Stimulated activated memory B cell treated with anti-CD40 and anti-IgM and Interleukin-4, amounts not matched to agents 10 μg/mL and 1 μg/mL and 100 μg/mL, for 72 hours (primary cell): Measurements from ENCODE around the gene ST6GALNAC4.

ENCODE experiments used
- ATAC-seq: fragments of 150-1000 bp; cut with Tn5 transposase; 2 replicates; pipeline ENCODE4 v1.10.0; 2021
- H3K27ac Mint-ChIP-seq: one replicate; pipeline ENCODE4 v1.8.0; 2022; ENCODE audit warnings: mild to moderate bottlenecking, mixed read lengths
- H3K27me3 Mint-ChIP-seq: one replicate; pipeline ENCODE4 v1.8.0; 2022; ENCODE audit warnings: mixed read lengths
- H3K36me3 Mint-ChIP-seq: one replicate; pipeline ENCODE4 v1.8.0; 2022; ENCODE audit warnings: mixed read lengths
- H3K4me1 Mint-ChIP-seq: one replicate; pipeline ENCODE4 v1.8.0; 2022; ENCODE audit warnings: mixed read lengths
- H3K4me3 Mint-ChIP-seq: one replicate; pipeline ENCODE4 v1.8.0; 2022; ENCODE audit warnings: mild to moderate bottlenecking, moderate library complexity, mixed read lengths
- H3K9me3 Mint-ChIP-seq: one replicate; pipeline ENCODE4 v1.8.0; 2022; ENCODE audit warnings: mixed read lengths

The ST6GALNAC4 gene

DNA sequence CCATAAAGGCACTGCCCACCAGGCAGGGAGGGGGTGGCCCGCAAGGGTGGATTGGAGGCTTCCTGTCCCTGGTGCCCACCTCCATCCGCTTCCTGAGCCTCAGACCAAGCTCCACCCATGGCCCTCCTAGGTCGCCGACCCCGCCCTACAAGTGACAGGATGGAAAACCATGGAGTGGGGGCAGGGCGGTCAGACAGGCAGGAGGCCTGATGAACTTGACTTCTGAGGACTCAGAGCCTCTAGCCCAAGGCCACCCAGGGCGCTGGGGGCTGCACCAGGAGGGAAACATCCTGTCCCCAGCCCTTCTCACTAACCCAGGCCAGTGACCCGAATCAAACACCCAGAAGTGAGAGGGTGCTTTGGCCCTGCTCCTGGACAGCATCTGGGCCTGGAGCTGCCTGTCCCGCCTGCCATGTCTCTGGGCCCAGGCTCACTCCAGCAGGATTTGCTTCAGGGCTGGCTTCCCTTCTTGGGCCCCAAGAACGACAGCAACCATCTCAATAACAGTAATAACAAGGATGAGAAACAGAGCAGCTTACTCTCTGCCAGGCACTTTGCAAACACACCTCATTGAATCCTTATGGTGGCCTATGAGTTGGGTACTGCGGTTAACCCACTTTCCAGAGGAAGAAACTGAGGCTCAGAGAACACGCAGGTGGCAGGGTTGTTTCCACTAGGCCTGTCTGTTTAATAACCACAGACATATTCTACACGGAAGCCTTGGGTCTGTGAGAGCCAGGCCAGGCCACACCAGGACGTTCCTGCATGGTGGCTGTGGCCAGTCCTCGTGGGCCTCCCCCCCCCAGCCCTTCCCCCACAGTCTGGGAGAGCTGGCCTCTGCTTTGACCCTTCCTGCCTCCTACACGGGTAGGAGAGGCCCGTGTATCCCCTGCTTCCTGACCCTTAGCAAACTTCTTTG is 13.0 kb downstream of the ST6GALNAC4 start:
- ATAC-seq: peak; percentile 54
- Mint-ChIP-seq H3K36me3 (peaks cover 10% of the 10 kb centered on the region), H3K4me1 (peaks cover 70% of the 10 kb centered on the region)

DNA sequence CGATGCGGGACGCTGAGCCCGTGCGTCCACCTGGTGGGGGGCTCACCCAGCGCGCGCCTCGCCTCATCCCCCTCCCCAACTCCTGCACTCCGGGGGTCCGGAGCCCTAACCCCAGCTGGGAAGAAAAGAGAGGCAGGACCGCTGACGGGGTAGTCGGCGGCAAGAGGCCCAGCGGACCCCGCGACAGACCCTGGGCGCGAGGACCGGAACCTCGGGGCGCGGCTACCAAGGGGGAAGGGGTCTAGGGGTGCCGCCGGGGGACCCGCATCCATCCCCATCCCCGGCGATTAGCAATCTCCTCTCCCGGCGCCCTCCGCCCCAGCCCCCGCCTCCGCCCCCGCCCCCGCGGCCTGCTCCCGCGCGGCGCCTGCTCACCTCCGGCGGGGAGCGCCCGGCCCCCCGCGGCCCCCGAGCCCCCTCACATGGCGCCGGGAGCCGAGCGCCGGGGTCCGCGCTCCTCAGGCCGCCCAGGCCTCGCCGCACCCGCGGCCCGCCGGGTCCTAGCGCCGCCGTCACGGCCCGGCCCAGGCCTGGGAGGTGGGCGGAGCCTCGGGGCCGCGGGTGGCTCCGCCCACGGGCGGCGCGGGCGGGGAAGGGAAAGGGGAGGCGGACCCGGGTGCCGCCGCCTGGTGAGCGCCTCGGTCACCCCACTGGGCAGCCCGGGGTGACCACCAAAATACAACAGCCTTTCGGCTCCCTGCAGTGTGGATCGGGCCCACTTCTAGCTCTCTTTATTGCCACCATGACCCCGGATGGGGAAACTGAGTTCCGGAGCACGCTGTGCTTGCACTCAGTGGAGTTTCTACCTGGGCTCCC is 17.5 kb downstream of the ST6GALNAC4 start, which contains the start of gene ST6GALNAC6:
Gene ST6GALNAC6 (minus strand): TSS at position 476 of the 816 bp plus-strand sequence. CDS start 1,622 bp downstream, outside the sequence.
- H3K36me3 Mint-ChIP-seq: peaks cover 34% of the 10 kb centered on the region
- peaks cover 64% of the 10 kb centered on the region for H3K4me1 Mint-ChIP-seq
- H3K9me3 Mint-ChIP-seq: no peaks in the 10 kb centered on the region
- H3K27me3 Mint-ChIP-seq: no peaks in the 10 kb centered on the region
- peak within 1 kb of the TSS; percentile 85 for H3K27ac Mint-ChIP-seq
- peak; percentile 89 for ATAC-seq
- peak within 1 kb of the TSS; percentile 88 for H3K4me3 Mint-ChIP-seq

More for the DNA sequence above, 13.0 kb downstream of the ST6GALNAC4 start:
- Mint-ChIP-seq H3K4me3 (peak overlapping the region; percentile 88), H3K27me3 (no peaks in the 10 kb centered on the region), H3K9me3 (no peaks in the 10 kb centered on the region), H3K27ac (peak overlapping the region; percentile 99)

- Mint-ChIP-seq H3K36me3 (peaks cover 42% of the 10 kb centered on the region), H3K27ac (peak overlapping the region; percentile 85), H3K9me3 (no peaks in the 10 kb centered on the region), H3K4me1 (peaks cover 58% of the 10 kb centered on the region), H3K27me3 (no peaks in the 10 kb centered on the region), H3K4me3 (peak overlapping the region; percentile 85)
- ATAC-seq: peak; percentile 29
Measured at GRCh38 chr9:127898433-127899127, 18.3 kb downstream of the ST6GALNAC4 start.

- Mint-ChIP-seq H3K36me3 (peaks cover 55% of the 10 kb centered on the region), H3K9me3 (no peaks in the 10 kb centered on the region), H3K4me1 (peaks cover 54% of the 10 kb centered on the region), H3K4me3 (peak overlapping the region; percentile 29), H3K27ac (no peak overlapping the region), H3K27me3 (no peaks in the 10 kb centered on the region)
- peak; percentile 39 for ATAC-seq
Measured at GRCh38 chr9:127897193-127897692, 19.6 kb downstream of the ST6GALNAC4 start.

GRCh38 chr9:127896395-127897192 is 20.2 kb downstream of the ST6GALNAC4 start:
- no peaks in the 10 kb centered on the region for H3K27me3 Mint-ChIP-seq
- H3K36me3 Mint-ChIP-seq: peaks cover 58% of the 10 kb centered on the region
- H3K9me3 Mint-ChIP-seq: no peaks in the 10 kb centered on the region
- peaks cover 48% of the 10 kb centered on the region for H3K4me1 Mint-ChIP-seq
- ATAC-seq: no peak
- no peak overlapping the region for H3K27ac Mint-ChIP-seq
- no peak overlapping the region for H3K4me3 Mint-ChIP-seq

GRCh38 chr9:127895811-127896210 is 21.0 kb downstream of the ST6GALNAC4 start:
- no peak overlapping the region for H3K27ac Mint-ChIP-seq
- ATAC-seq: no peak
- H3K27me3 Mint-ChIP-seq: no peaks in the 10 kb centered on the region
- no peak overlapping the region for H3K4me3 Mint-ChIP-seq
- H3K9me3 Mint-ChIP-seq: no peaks in the 10 kb centered on the region
- H3K4me1 Mint-ChIP-seq: peaks cover 40% of the 10 kb centered on the region
- peaks cover 63% of the 10 kb centered on the region for H3K36me3 Mint-ChIP-seq

- ATAC-seq: no peak
- H3K27me3 Mint-ChIP-seq: no peaks in the 10 kb centered on the region
- no peaks in the 10 kb centered on the region for H3K9me3 Mint-ChIP-seq
- peaks cover 26% of the 10 kb centered on the region for H3K4me1 Mint-ChIP-seq
- H3K4me3 Mint-ChIP-seq: no peak overlapping the region
- H3K36me3 Mint-ChIP-seq: peaks cover 75% of the 10 kb centered on the region
- H3K27ac Mint-ChIP-seq: no peak overlapping the region
Measured at GRCh38 chr9:127893392-127893791, 23.4 kb downstream of the ST6GALNAC4 start.

DNA sequence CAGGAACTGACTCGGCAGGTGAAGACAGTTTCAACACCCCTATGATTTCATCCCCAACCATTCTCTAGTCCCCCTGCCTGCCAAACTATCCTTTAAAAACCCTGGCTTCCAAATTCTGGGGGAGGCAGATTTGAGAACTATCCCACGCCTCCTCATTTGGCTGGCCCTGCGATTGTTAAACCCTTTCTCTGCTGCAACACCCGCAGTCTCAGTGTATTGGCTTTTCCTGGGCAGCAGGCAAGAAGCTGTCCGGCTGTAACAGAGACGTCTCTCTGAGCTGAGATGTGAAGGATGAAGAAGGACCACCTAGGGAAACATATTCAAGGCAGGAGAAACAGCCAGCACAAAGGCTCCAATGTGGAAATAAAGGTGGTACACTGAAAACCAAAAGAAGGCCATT is 24.0 kb downstream of the ST6GALNAC4 start:
- Mint-ChIP-seq H3K36me3 (peaks cover 77% of the 10 kb centered on the region), H3K4me1 (peaks cover 22% of the 10 kb centered on the region), H3K27me3 (no peaks in the 10 kb centered on the region), H3K4me3 (no peak overlapping the region), H3K9me3 (no peaks in the 10 kb centered on the region), H3K27ac (no peak overlapping the region)
- no peak for ATAC-seq

- no peak for ATAC-seq
- no peak overlapping the region for H3K4me3 Mint-ChIP-seq
- H3K4me1 Mint-ChIP-seq: peaks cover 27% of the 10 kb centered on the region
- peaks cover 77% of the 10 kb centered on the region for H3K36me3 Mint-ChIP-seq
- no peaks in the 10 kb centered on the region for H3K27me3 Mint-ChIP-seq
- no peak overlapping the region for H3K27ac Mint-ChIP-seq
- no peaks in the 10 kb centered on the region for H3K9me3 Mint-ChIP-seq
Measured at GRCh38 chr9:127890053-127890452, 26.8 kb downstream of the ST6GALNAC4 start.

DNA sequence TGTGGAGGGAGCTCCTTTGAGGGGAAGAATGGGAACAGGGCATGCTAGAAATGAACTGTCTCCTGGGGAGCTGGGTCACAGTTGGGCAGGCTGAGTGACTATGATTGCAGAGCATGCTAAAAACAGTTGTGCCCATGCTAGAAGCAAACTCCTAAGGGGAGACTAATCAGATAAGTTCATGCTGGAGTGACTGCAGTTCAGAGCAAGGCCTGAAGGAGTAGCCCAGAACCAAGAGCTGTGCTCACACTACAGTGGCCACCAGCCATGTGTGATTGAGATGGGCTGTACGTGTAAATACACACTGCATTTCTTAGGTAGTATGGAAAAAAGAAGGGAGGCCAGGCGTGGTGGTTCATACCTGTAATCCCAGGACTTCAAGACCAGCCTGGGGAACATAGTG is 29.0 kb downstream of the ST6GALNAC4 start:
- ATAC-seq: peak; percentile 51
- Mint-ChIP-seq H3K4me1 (peaks cover 38% of the 10 kb centered on the region), H3K9me3 (no peaks in the 10 kb centered on the region), H3K27me3 (no peaks in the 10 kb centered on the region), H3K27ac (no peak overlapping the region), H3K36me3 (peaks cover 71% of the 10 kb centered on the region), H3K4me3 (no peak overlapping the region)

- H3K4me3 Mint-ChIP-seq: no peak overlapping the region
- no peak for ATAC-seq
- H3K27ac Mint-ChIP-seq: peak overlapping the region; percentile 57
- no peaks in the 10 kb centered on the region for H3K9me3 Mint-ChIP-seq
- H3K4me1 Mint-ChIP-seq: peaks cover 46% of the 10 kb centered on the region
- peaks cover 64% of the 10 kb centered on the region for H3K36me3 Mint-ChIP-seq
- H3K27me3 Mint-ChIP-seq: no peaks in the 10 kb centered on the region
Measured at GRCh38 chr9:127886401-127886972, 30.4 kb downstream of the ST6GALNAC4 start.

DNA sequence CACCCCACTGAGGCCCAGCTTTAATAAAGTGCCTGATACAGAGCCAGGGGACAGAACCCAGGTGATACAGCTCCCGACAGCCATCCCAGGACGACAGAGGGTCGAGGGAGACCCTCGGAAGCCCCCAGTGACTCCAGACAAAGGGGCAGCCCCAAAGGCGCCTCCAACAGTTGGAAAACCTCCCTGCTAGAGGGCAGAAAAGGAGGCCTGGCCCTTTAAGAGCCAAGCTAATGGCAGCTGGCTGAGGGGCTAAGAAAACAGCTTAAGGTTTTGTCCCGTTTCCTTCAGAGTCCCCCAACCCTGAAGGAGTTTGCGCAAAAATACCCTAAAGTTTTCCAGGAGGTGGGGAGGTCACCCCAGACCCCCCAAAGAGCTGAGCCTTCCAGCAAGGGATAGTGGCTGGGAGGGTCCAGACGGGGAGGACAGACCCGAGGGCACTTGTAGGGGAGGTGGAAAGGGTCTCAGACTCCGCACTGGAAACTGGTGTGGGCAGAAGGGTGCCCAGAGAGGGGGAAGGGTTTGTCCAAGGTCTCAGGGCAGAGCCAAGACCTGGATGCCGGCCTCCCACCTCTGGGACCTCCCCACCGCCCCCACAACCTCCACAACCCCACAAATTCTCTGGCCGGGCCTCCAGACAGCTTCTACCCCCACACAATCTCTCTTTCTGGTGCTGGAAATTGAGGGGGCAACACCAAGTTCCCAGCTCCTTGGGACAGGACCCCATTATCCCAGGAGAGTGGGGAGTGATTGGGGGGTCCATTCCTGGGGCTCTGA is 31.1 kb downstream of the ST6GALNAC4 start:
- peak overlapping the region; percentile 57 for H3K27ac Mint-ChIP-seq
- H3K9me3 Mint-ChIP-seq: no peaks in the 10 kb centered on the region
- H3K36me3 Mint-ChIP-seq: peaks cover 58% of the 10 kb centered on the region
- no peaks in the 10 kb centered on the region for H3K27me3 Mint-ChIP-seq
- H3K4me1 Mint-ChIP-seq: peaks cover 46% of the 10 kb centered on the region
- no peak for ATAC-seq
- H3K4me3 Mint-ChIP-seq: no peak overlapping the region

DNA sequence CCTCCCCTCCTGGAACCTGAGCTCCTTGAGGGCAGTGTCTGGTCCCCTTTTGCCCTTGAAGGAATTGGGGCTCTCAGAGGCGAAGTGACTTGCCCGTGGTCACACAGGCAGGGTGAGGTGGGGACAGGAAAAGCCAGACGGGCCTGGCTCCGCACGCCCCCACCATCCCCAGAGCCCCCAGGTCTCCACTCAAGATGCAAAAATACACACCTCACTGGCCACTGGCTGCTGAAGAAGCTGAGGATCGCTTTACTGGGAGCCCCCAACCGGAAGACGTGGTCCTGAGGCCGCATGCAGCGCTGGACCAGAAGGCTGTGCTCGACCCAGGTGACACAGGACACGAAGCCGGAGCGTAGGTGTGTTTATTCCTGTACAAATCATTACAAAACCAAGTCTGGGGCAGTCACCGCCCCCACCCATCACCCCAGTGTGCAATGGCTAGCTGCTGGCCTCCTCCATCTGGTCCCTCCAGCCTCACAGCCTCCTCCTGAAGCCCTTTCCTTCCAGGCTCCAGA is 31.8 kb downstream of the ST6GALNAC4 start:
- no peaks in the 10 kb centered on the region for H3K9me3 Mint-ChIP-seq
- H3K4me3 Mint-ChIP-seq: no peak overlapping the region
- H3K27me3 Mint-ChIP-seq: no peaks in the 10 kb centered on the region
- H3K27ac Mint-ChIP-seq: peak overlapping the region; percentile 57
- H3K36me3 Mint-ChIP-seq: peaks cover 51% of the 10 kb centered on the region
- H3K4me1 Mint-ChIP-seq: peaks cover 46% of the 10 kb centered on the region
- peak; percentile 41 for ATAC-seq
